ENCODE results near the gene LUZP2. TPM values are rescaled to one million over a fixed set of nuclear protein-coding genes. Genes with fewer than 3 reads are reported as not detected.
A peak's percentile ranks its signal among the peaks of the same experiment; 100 is the strongest.
"Not testable (repeated sequence)": the region's sequence is repeated elsewhere in the genome, so short reads cannot be mapped to it uniquely, and the experiment has no call there.

The LUZP2 gene
- total RNA-seq, 2 donors from 2014 or later, result 3.2 to 5.2 TPM

- intact Hi-C loops (cut with DNase I, micrococcal nuclease), result no loop called here
- DNase-seq (no peak), ATAC-seq (no peak)
These were observed 364.6 kb downstream of the LUZP2 start for GRCh38 chr11:24861440-24861839.

- ATAC-seq, result no peak
- intact Hi-C loops (cut with DNase I, micrococcal nuclease), result no loop called here
- DNase-seq, result no peak
These were observed 369.9 kb downstream of the LUZP2 start for GRCh38 chr11:24866743-24867142.

DNA sequence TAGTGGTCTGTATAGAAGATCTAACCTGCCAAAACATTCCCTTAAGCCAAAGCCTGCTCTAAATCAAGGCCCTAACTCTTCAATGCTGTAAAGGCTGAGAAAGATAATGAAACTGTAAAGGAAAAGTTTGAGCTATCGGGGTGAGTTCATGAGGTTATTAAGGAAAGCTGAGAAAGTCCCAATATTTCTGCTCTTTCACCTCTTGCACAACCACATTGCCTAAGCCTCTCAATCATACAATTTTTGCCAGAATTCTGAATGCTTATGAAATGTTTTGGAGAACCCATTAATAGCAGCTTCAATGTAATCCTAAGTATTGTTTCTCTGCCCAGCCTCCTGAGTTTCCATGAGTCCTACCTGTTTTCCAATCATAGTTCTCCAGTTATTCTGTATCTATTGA lies 373.2 kb downstream of the LUZP2 start:
- intact Hi-C loops (cut with DNase I, micrococcal nuclease), result no loop called here

GRCh38 chr11:24872186-24872585 lies 375.3 kb downstream of the LUZP2 start:
- DNase-seq (no peak), ATAC-seq (no peak)
- intact Hi-C loops (cut with DNase I, micrococcal nuclease), result no loop called here

More for the DNA sequence above, 373.2 kb downstream of the LUZP2 start:
- ATAC-seq (no peak), DNase-seq (no peak)

DNA sequence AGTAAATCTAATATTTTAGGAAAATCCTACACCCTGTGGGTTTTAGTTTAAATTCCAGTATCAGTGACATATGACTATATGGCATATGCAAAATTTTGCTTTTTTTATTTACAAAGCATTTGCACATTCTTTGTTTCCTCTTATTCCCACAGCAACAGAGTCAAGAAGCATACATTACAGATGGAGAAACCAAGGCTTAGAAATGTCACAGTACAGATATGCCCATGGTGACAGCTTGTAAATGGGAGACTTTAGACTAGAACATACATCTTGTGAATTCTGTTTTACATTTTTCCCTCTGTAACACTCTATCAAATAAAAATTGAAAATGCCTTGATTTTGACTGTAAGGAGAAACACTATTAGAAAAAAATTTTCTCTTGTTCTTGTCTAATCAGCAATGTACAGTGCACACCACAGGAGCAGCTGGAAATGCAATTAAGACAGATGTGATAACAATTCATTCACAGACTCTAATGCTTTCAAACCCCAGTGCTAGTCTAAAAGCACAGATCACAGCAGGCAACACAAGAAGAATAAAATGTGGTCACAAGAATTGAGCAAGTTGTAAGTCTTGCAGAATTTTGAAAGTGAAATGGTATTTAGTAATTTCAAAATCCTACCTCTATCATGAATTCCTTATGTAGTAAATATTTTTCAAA lies 375.9 kb downstream of the LUZP2 start:
- ATAC-seq (no peak), DNase-seq (no peak)
- intact Hi-C loops (cut with DNase I, micrococcal nuclease), result no loop called here

DNA sequence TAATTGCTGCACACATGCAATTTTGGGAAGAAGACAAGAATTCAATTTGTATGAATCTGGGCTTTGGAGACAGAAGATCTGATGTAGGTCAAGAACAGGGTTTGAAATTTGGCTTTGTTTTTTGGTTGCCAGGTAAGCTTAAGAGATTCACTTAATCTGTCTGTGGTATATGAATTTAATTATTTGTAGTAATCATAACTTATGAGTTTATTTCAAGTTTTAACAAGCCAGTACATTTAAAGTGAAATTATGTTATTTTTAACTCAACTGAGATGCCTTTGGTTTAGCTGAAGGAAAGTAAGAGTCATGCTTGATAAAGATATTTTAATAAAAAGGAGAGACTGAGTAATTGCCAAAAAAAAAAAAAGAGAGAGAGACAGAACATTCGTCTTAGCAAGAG lies 384.1 kb downstream of the LUZP2 start:
- no peak for ATAC-seq
- DNase-seq, result no peak
- intact Hi-C loops (cut with DNase I, micrococcal nuclease), result no loop called here

DNA sequence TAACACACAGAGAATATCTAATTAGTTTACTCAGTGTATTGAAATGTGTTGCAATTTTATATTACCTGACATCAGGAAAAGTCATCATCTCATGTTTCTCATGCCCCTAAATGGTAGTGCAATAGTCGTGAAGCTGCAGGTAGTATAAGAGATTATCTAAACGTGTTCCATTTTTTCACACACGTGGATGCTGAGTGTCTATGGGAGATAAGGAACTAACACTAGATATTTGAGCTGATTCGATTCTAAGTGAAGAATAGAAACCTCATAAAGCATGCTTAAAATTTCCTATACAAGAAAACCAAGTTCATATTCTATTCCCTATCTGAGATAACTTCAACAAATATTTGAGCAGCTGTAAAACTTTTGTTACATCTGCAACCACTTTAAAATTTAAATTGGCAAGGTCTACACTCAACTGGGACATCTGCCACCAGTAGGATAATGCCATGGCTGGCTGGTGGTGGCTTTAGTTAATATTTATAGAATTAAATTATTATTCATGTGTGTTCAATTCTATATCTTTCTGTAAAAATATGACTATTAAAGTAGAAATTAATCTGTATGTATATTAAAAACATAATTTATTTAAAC lies 388.8 kb downstream of the LUZP2 start:
- DNase-seq (no peak), ATAC-seq (no peak)
- intact Hi-C loops (cut with DNase I, micrococcal nuclease), result no loop called here

DNA sequence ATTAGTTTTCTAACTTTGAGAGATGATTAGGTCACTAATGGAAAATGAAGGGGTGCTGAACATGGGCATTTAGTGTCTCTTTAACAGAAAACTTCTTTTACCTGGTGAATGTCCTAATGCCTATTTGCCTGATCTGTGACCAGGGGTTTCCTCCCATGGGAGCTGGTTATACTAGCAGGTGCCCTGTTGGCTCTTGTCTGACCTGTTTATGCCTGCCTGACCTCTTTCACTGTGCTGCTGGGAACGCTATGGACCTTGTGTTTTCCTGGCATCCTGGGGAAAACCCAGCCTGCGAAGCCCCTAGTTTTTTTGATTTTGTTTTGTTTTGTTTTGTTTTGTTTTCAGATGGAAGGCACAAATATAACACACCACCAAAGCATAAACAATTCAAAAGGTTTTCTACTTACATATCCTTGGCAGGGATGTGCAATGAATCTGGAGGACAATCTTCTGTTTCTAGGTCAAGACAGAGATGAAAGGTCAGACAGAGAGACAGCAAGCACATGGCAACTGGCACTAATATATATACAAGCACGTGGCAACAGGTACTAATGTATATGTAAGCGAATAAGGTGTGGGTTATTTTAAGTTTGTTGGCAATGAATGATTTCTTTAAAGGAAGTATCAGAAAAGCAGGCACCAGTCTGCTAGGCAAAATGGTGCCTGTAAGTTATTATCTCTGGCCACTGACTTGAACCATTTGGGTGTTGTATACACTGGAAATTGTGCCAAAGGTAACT lies 390.2 kb downstream of the LUZP2 start:
- ATAC-seq, result no peak

GRCh38 chr11:24890426-24890825 lies 393.6 kb downstream of the LUZP2 start:
- ATAC-seq, result no peak
- DNase-seq, result no peak
- intact Hi-C loops (cut with DNase I, micrococcal nuclease), result no loop called here

More for the DNA sequence above, 390.2 kb downstream of the LUZP2 start:
- no peak for DNase-seq
- intact Hi-C loops (cut with DNase I, micrococcal nuclease), result no loop called here

GRCh38 chr11:24891845-24892492 lies 395.1 kb downstream of the LUZP2 start:
- intact Hi-C loops (cut with DNase I, micrococcal nuclease); DNase-seq; ATAC-seq: not testable (repeated sequence)

- DNase-seq (no peak), ATAC-seq (no peak)
- intact Hi-C loops (cut with DNase I, micrococcal nuclease), result no loop called here
These were observed 399.4 kb downstream of the LUZP2 start for GRCh38 chr11:24896118-24896835.

DNA sequence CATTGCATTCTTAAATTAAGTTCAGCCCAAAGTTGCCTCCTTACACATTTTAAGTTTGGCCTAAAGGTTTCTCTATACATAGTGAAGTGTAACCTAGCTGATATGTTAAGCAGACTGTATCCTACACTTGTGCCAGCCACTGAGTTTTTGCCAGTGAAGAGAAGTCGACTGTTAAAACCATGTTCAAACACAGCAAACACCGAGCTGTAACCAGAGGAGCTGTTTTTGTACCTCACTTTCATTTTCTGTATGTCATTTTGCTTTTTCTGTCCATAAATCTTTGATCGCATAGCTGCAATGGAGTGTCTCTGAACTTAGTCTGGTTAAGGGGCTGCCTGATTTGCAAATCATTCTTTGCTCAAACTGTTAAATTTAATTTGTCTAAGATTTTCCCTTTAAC lies 403.7 kb downstream of the LUZP2 start:
- intact Hi-C loops (cut with DNase I, micrococcal nuclease), result no loop called here
- ATAC-seq (no peak), DNase-seq (no peak)

DNA sequence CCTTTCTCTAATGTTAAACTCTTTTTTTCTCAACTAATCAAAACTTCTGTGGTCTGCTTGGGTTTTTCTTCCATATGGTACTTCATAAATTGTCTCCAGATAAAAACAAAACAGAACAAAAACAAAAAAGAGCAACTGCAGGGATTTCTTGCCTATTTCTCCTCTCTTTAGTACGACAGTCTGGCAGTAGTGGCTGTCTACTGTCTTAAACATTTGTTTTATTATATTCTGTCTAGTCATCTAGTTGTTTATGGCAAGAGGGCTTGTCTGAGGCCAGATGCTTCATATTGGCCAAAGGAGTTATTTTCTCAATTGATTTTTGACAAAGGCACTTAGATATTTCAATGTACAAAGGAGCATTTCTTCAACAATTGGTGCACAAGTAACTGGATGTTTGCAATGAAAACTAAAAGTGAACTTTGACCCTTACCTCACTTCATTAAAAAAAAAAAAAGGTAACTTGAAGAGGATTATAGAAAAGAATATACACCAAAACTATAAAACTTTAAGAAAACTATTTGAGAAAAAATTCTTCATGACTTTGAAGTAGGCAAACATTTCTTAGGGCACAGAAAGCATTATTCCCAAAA lies 404.2 kb downstream of the LUZP2 start:
- no peak for ATAC-seq
- intact Hi-C loops (cut with DNase I, micrococcal nuclease), result no loop called here

DNA sequence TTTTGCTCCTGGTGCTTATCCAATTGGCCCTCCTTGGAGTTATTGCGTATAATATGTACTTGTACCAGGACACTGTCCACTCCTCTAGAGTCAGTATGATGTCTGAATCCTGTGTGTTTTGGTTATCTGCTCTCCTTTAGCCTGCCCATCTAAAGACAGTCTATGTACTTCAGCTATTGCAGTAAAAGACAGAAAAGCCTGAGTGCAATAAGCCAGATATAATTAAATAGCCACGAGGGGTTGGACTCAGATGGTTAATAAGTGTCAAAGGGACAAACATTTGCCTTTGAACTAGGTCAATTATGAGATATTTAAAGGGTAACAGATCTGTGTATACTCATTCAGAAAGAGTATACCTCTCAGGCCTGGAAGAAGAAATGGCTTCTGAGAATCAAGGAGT lies 406.7 kb downstream of the LUZP2 start:
- DNase-seq (no peak), ATAC-seq (no peak)
- intact Hi-C loops (cut with DNase I, micrococcal nuclease), result no loop called here

More for the DNA sequence above, 404.2 kb downstream of the LUZP2 start:
- no peak for DNase-seq

DNA sequence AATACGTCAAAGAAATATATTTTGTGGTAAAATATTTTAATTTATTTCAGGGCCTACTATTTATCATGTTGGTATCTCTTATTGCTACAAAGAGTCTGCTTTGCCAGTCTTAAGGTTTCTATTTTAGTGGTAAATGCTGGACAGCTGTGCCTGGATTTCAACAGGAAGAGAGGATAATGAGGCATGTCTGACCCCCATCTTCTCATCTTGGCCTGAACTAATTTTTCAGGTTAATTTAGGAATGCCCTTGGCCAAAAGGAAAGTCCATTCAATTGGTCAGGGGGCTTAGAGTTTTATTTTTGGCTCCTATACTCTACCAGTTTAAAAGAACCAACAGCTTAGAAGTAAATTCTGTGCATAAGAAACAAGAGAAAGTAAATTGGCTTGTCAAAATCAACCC lies 428.2 kb downstream of the LUZP2 start:
- ATAC-seq (no peak), DNase-seq (no peak)
- intact Hi-C loops (cut with DNase I, micrococcal nuclease), result no loop called here

DNA sequence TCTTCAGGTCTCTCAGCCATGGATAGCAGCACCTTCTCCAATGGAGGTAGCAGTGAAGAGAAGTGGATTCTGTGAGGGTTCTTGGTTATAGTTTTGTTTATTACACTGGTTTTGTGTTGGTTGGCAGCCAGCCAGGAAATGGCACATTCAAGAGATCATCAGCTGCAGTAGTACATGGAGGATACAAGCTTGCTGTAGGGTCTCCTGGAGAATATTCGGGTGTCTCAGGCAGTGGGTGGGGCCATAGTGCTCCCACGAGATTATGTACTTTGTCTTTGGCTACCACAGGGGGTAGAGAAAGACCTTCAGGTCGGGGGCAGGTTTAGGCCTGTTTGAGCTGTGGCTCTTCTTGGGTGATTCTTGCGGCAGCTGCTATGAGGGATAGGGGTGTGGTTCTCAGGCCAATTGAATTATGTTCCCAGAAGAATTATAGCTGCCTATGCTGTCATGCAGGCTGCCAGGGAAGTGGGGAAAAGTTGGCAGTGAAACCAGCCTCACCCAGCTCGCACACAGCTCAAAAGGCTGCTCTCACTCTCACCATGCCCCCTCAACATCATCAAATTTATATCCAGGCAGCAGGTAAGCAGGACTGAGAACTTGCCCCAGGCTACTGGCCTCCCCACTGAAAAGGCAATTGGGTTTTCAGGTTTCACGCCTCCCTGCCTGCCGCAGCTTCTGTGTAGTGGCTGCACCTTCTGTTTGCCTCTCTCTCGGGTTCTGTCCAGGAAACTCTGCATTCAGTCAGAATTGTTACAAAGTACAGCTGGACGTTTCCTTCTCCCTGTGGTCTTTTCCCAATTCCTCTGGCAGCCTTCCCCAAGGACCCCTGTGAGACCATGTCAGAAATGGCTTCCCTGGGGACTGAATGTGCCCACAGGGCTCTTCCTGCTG lies 435.5 kb downstream of the LUZP2 start:
- ATAC-seq (peak; percentile 99), DNase-seq (peak; percentile 38 to 52)
- intact Hi-C loops (cut with DNase I, micrococcal nuclease), result no loop called here

DNA sequence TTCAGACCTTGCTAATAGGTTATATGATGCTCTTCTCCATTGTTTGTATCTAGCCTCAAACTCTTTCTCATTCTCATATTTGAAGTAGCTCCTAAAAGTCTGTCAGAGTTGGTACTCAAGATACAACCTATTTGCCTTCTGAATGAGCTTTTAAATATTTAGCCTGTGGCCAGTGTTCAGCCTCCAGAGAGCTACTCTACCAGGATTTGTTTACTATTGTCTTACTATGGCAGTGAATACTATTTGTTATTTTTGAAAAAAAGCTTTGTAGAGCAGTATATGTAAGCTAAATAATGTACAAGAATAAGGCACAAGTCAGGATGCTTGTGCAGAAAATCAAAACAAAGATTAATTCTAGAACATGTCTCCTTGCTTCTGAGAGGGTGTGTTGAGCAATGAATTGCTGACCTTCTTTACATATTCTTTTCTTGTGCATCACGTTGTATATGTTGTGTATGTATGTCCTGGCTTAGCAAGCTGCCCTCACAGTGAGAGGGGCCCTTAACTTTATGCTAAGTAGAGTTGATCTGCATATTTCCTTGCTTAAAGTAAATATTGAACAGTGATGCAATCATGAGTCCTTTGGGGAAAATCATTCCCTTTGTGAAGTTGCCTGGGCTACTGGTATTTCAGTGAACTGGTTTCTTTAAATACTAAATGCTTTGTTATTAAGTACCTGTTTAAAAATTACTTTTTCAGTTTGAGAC lies 438.0 kb downstream of the LUZP2 start:
- DNase-seq (no peak), ATAC-seq (no peak)
- intact Hi-C loops (cut with DNase I, micrococcal nuclease), result no loop called here

Data from left colon (tissue), 2 donors.